Tibial artery (tissue), 4 donors: Measurements from ENCODE around the gene EVI5.

Experiments
- DNase-seq, 2 donors: peaks; one replicate each; pipeline ENCODE4 v3.0.0-alpha.2; 2019
- H3K27ac ChIP-seq, 2 donors: fragments of 200-600 bp; sonication (generic) in 1 of 2; 1 replicate in 1 of 2; 2 replicates in 1 of 2; pipeline ENCODE4 v1.5.1; 2018 to 2019; ENCODE audit warnings: mild to moderate bottlenecking in 1 of 2
- H3K27me3 ChIP-seq, 2 donors: fragments of 200-600 bp; sonication (generic) in 1 of 2; one replicate each; pipeline versions ENCODE4 v1.5.1 to v1.6.0; 2016 to 2019
- H3K36me3 ChIP-seq, 3 donors: fragments of 200-600 bp; sonication (generic) in 2 of 3; one replicate each; pipeline ENCODE4 v1.5.1; 2016 to 2019; ENCODE audit warnings: mild to moderate bottlenecking in 2 of 3
- H3K4me1 ChIP-seq, 4 donors: fragments of 200-600 bp; sonication (generic) in 2 of 4; 1 replicate in 3 of 4; 2 replicates in 1 of 4; pipeline ENCODE4 v1.5.1; 2016 to 2019
- H3K4me3 ChIP-seq, 2 donors: fragments of 200-600 bp; sonication (generic) in 1 of 2; 1 replicate in 1 of 2; 2 replicates in 1 of 2; pipeline ENCODE4 v1.5.1; 2018 to 2019; ENCODE audit warnings: mild to moderate bottlenecking in 2 of 2
- H3K9me3 ChIP-seq, 3 donors: fragments of 200-600 bp; sonication (generic) in 1 of 3; one replicate each; pipeline ENCODE4 v1.5.1; 2016 to 2019
- intact Hi-C: fragments of 100-400 bp; cut with DNase I; formaldehyde crosslinking; loops from one replicate; pipeline ENCODE4 v1.15.0; 2023; ENCODE audit warnings: low total_unique reads
- TF ChIP-seq, protein P1 (sequence below), 2 experiments: fragments of 200-600 bp in 1 of 2; fragments of 450-650 bp in 1 of 2; IDR thresholded peaks; one replicate each; pipeline ENCODE4 v1.5.1; 2017 to 2019; ENCODE audit warnings: antibody characterized with exemption in 2 of 2, mild to moderate bottlenecking in 1 of 2, moderate library complexity in 1 of 2

The EVI5 gene

DNA sequence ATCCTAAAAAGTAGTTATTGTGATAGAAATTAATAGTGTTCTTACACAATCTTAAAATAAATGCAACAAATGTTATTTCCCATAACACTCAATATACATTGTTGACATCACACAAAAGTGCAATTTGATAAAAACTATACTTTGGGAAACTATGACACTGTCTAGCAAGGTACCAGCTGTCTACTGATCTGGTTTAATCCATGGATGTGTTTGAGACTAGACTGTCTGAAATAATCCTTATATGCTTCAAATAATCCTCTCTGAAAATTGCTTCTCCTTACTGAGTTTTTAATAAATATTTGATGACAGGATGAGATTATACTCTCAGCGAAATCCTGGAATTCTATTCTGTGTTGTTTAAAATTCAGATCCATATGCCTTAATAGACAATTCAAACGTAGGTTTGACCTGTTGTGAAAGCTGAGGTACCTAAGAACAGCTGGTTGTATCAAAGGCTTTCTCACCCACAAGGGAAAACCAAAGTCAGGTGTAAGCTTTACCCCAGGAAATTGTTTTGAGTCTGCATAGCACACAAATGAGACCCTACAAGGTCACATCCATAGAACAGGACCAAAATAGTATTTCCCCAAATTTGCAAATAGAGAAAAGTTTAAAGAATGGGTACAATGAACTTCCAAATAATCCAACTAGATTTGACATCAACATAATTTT lies 289.4 kb downstream of the EVI5 start:
- intact Hi-C loops: no loop called here
- Histone ChIP-seq H3K27ac (no peak overlapping the region), H3K36me3 (no peaks in the 10 kb centered on the region), H3K9me3 (no peaks in the 10 kb centered on the region), H3K4me1 (no peaks in the 10 kb centered on the region), H3K27me3 (no peaks in the 10 kb centered on the region), H3K4me3 (no peak overlapping the region)
- TF ChIP-seq, protein P1, sequence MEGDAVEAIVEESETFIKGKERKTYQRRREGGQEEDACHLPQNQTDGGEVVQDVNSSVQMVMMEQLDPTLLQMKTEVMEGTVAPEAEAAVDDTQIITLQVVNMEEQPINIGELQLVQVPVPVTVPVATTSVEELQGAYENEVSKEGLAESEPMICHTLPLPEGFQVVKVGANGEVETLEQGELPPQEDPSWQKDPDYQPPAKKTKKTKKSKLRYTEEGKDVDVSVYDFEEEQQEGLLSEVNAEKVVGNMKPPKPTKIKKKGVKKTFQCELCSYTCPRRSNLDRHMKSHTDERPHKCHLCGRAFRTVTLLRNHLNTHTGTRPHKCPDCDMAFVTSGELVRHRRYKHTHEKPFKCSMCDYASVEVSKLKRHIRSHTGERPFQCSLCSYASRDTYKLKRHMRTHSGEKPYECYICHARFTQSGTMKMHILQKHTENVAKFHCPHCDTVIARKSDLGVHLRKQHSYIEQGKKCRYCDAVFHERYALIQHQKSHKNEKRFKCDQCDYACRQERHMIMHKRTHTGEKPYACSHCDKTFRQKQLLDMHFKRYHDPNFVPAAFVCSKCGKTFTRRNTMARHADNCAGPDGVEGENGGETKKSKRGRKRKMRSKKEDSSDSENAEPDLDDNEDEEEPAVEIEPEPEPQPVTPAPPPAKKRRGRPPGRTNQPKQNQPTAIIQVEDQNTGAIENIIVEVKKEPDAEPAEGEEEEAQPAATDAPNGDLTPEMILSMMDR (IDR thresholded peaks at IDR 0.05): no peak
- no peak for DNase-seq

DNA sequence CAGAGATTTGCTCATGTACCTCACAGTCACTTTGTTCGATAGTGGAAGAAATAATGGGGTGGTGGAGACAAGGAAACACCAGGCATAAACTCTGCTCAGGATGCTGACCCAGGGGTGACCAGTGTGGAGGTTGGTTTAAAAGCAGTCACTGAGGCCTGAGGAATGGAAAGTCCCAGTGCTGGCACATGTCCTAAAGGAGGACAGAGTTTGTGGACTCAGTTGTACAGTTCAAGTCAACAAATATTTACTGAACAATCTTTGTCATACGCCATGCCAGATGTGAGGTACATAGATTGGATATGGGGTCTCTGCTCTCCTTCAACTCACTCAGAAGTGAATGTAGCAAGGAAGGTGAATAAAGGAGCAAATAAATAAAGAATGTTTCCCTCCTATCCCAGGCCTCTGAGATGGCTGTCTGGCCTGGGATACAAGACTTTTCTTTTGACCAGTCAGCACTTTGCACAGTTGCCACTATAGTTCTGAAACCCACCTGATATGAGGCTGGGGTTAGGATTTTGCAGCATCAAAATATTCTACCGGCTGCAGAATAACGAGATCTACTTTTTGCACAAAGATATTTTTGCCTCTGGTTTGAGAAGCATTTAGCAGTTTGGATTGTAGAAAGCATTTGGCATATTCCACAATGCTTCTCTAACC lies 290.3 kb downstream of the EVI5 start:
- Histone ChIP-seq H3K9me3 (no peaks in the 10 kb centered on the region), H3K36me3 (no peaks in the 10 kb centered on the region), H3K27me3 (no peaks in the 10 kb centered on the region), H3K27ac (no peak overlapping the region), H3K4me3 (no peak overlapping the region), H3K4me1 (no peaks in the 10 kb centered on the region)
- DNase-seq: no peak
- intact Hi-C loops: no loop called here
- TF ChIP-seq, protein P1 (IDR thresholded peaks at IDR 0.05): no peak

GRCh38 chr1:92493139-92493538 lies 291.8 kb downstream of the EVI5 start:
- TF ChIP-seq, protein P1 (IDR thresholded peaks at IDR 0.05): no peak
- DNase-seq: no peak
- Histone ChIP-seq H3K4me1 (no peaks in the 10 kb centered on the region), H3K27me3 (peaks cover 0 to 4% of the 10 kb centered on the region in 2 donors), H3K36me3 (no peaks in the 10 kb centered on the region), H3K9me3 (no peaks in the 10 kb centered on the region), H3K27ac (no peak overlapping the region), H3K4me3 (no peak overlapping the region)
- intact Hi-C loops: no loop called here

DNA sequence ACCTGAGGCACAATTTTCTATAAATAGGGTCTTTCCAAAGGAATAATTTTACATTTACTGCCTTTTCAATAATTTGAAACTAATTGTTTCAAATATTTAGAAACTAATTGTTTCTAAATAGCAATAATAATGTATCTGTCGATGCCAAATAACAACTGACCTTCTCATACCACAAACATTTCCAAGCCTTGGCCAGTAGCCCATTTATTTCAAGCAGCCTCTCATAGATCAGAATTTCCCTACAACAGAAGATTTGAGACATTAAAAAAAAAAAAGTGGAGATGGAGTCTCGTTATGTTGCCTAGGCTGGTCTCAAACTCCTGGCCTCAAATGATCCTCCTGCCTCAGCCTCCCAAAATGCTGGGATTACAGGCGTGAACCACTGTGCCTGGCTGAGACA lies 296.1 kb downstream of the EVI5 start:
- Histone ChIP-seq H3K27ac (no peak overlapping the region), H3K27me3 (peaks cover under 1 to 43% of the 10 kb centered on the region in 2 donors), H3K36me3 (no peaks in the 10 kb centered on the region), H3K4me3 (no peak overlapping the region), H3K4me1 (peaks cover 5 to 31% (median 30%) of the 10 kb centered on the region in 4 donors), H3K9me3 (no peaks in the 10 kb centered on the region)
- TF ChIP-seq, protein P1 (IDR thresholded peaks at IDR 0.05): no peak
- DNase-seq: no peak
- intact Hi-C loops: no loop called here

- intact Hi-C loops: no loop called here
- H3K9me3 ChIP-seq: no peaks in the 10 kb centered on the region
- TF ChIP-seq, protein P1 (IDR thresholded peaks at IDR 0.05): no peak
- no peak overlapping the region for H3K27ac ChIP-seq
- H3K4me3 ChIP-seq: no peak overlapping the region
- no peak for DNase-seq
- H3K4me1 ChIP-seq: peaks cover 5 to 35% (median 35%) of the 10 kb centered on the region in 4 donors
- H3K27me3 ChIP-seq: peaks cover 3 to 47% of the 10 kb centered on the region in 2 donors
- H3K36me3 ChIP-seq: no peaks in the 10 kb centered on the region
These were observed 296.5 kb downstream of the EVI5 start for GRCh38 chr1:92488416-92488815.
